ENCODE measurements around the gene ALOX15.
"Not testable (repeated sequence)": the region's sequence is repeated elsewhere in the genome, so short reads cannot be mapped to it uniquely, and the experiment has no call there.

ALOX15 gene

GRCh38 chr17:4590981-4591453, 50.5 kb downstream of the ALOX15 start:
- DNase-seq, result no peak
- peaks cover 4% of the 10 kb centered on the region; the same call in 1 of the 2 replicates for H3K9me3 ChIP-seq
- H3K4me3 ChIP-seq (ENCODE audit: low read depth, low read length), result no peak overlapping the region
- peaks cover 19% of the 10 kb centered on the region for H3K27me3 ChIP-seq
- H3K4me1 ChIP-seq, result peaks cover 13% of the 10 kb centered on the region
- no peak for TF ChIP-seq CTCF (IDR thresholded peaks at IDR 0.05; ENCODE audit: low read depth, low read length)
- H3K36me3 ChIP-seq, result no peaks in the 10 kb centered on the region

- Histone ChIP-seq H3K4me1 (peaks cover 13% of the 10 kb centered on the region), H3K27me3 (peaks cover 21% of the 10 kb centered on the region)
- H3K9me3 ChIP-seq; H3K36me3 ChIP-seq; DNase-seq; H3K4me3 ChIP-seq (ENCODE audit: low read depth, low read length): not testable (repeated sequence)
These were observed 51.4 kb downstream of the ALOX15 start for GRCh38 chr17:4590042-4590441.

- no peak for TF ChIP-seq CTCF (IDR thresholded peaks at IDR 0.05; ENCODE audit: low read depth, low read length)
These were observed 52.4 kb downstream of the ALOX15 start for GRCh38 chr17:4588898-4589625.

GRCh38 chr17:4588391-4588790, 53.1 kb downstream of the ALOX15 start:
- Histone ChIP-seq H3K27me3 (peaks cover 36% of the 10 kb centered on the region), H3K9me3 (peaks cover 4% of the 10 kb centered on the region; the same call in 1 of the 2 replicates), H3K4me3 (ENCODE audit: low read depth, low read length) (no peak overlapping the region), H3K4me1 (peaks cover 13% of the 10 kb centered on the region), H3K36me3 (no peaks in the 10 kb centered on the region)
- TF ChIP-seq CTCF (IDR thresholded peaks at IDR 0.05; ENCODE audit: low read depth, low read length), result no peak
- DNase-seq, result peak; percentile 36

More at GRCh38 chr17:4588898-4589625, 52.4 kb downstream of the ALOX15 start:
- Histone ChIP-seq H3K27me3 (peaks cover 31% of the 10 kb centered on the region), H3K4me1 (peaks cover 13% of the 10 kb centered on the region), H3K36me3 (no peaks in the 10 kb centered on the region), H3K9me3 (peaks cover 4% of the 10 kb centered on the region; the same call in 1 of the 2 replicates), H3K4me3 (ENCODE audit: low read depth, low read length) (no peak overlapping the region)
- no peak for DNase-seq

GRCh38 chr17:4587803-4588202, 53.7 kb downstream of the ALOX15 start:
- Histone ChIP-seq H3K36me3 (no peaks in the 10 kb centered on the region), H3K4me3 (ENCODE audit: low read depth, low read length) (no peak overlapping the region), H3K27me3 (peaks cover 36% of the 10 kb centered on the region), H3K4me1 (peaks cover 17% of the 10 kb centered on the region), H3K9me3 (peaks cover 4% of the 10 kb centered on the region; the same call in 1 of the 2 replicates)
- TF ChIP-seq CTCF (IDR thresholded peaks at IDR 0.05; ENCODE audit: low read depth, low read length), result no peak
- DNase-seq, result peak; percentile 88

GRCh38 chr17:4587195-4587594, 54.3 kb downstream of the ALOX15 start:
- DNase-seq, result no peak
- Histone ChIP-seq H3K27me3 (peaks cover 36% of the 10 kb centered on the region), H3K36me3 (no peaks in the 10 kb centered on the region), H3K9me3 (peaks cover 4% of the 10 kb centered on the region; the same call in 1 of the 2 replicates), H3K4me1 (peaks cover 20% of the 10 kb centered on the region), H3K4me3 (ENCODE audit: low read depth, low read length) (no peak overlapping the region)
- TF ChIP-seq CTCF (IDR thresholded peaks at IDR 0.05; ENCODE audit: low read depth, low read length), result no peak
